ENCODE measurements around the gene MAP4K3.
"Not testable (repeated sequence)": the region's sequence is repeated elsewhere in the genome, so short reads cannot be mapped to it uniquely, and the experiment has no call there.

The MAP4K3 gene

GRCh38 chr2:39334529-39334928, 102.6 kb downstream of the MAP4K3 start:
- H3K4me2 ChIP-seq (ENCODE audit: low read length) = no peak overlapping the region
- no peak overlapping the region for H3K4ac ChIP-seq (ENCODE audit: low read depth, low read length)
- no peak overlapping the region for H3K4me3 ChIP-seq (ENCODE audit: low read length)
- no peak overlapping the region for H2BK120ac ChIP-seq (ENCODE audit: low read depth, low read length)
- H3K79me2 ChIP-seq (ENCODE audit: control insufficient read depth, insufficient read depth, low read length) = peaks cover 2% of the 10 kb centered on the region
- H3K79me1 ChIP-seq (ENCODE audit: low read length) = no peaks in the 10 kb centered on the region
- DNase-seq = no peak
- H3K18ac ChIP-seq (ENCODE audit: low read length) = no peak overlapping the region
- no peak overlapping the region for H3K27ac ChIP-seq (ENCODE audit: low read depth, low read length)
- H3K4me1 ChIP-seq (ENCODE audit: control insufficient read depth, low read depth, low read length) = no peaks in the 10 kb centered on the region
- H3K27me3 ChIP-seq (ENCODE audit: insufficient read depth, low read length, poor library complexity) = no peaks in the 10 kb centered on the region
- H3K9ac ChIP-seq (ENCODE audit: low read length) = no peak overlapping the region
- no peaks in the 10 kb centered on the region for H3K36me3 ChIP-seq (ENCODE audit: control insufficient read depth, insufficient read depth, low read length)
- H2BK5ac ChIP-seq (ENCODE audit: low read length) = no peak overlapping the region
- H3K23ac ChIP-seq (ENCODE audit: low read length) = no peak overlapping the region
- H2AK5ac ChIP-seq (ENCODE audit: low read length) = no peak overlapping the region
- H2BK15ac ChIP-seq (replicated peaks; ENCODE audit: low read depth) = no peak overlapping the region
- no peak overlapping the region for H3K56ac ChIP-seq (ENCODE audit: low read length)
- no peak overlapping the region for H4K5ac ChIP-seq (ENCODE audit: low read length)
- no peak overlapping the region for H4K8ac ChIP-seq (ENCODE audit: low read depth, low read length)

GRCh38 chr2:39326644-39327043, 110.4 kb downstream of the MAP4K3 start:
- WGBS (ENCODE audit: extremely low coverage, insufficient coverage, low lambda C conversion rate) = no CpG with 5 or more reads among the region's 5 CpGs
- no peak overlapping the region for H3K4me3 ChIP-seq (ENCODE audit: low read length)
- no peak overlapping the region for H2AK5ac ChIP-seq (ENCODE audit: low read length)
- no peak overlapping the region for H3K27ac ChIP-seq (ENCODE audit: low read depth, low read length)
- H2BK5ac ChIP-seq (ENCODE audit: low read length) = no peak overlapping the region
- no peak overlapping the region for H3K56ac ChIP-seq (ENCODE audit: low read length)
- DNase-seq = peak; percentile 25
- no peak overlapping the region for H3K4me2 ChIP-seq (ENCODE audit: low read length)
- H2BK15ac ChIP-seq (replicated peaks; ENCODE audit: low read depth) = no peak overlapping the region
- no peak overlapping the region for H3K18ac ChIP-seq (ENCODE audit: low read length)
- H4K5ac ChIP-seq (ENCODE audit: low read length) = no peak overlapping the region
- no peak overlapping the region for H3K23ac ChIP-seq (ENCODE audit: low read length)
- no peak overlapping the region for H4K8ac ChIP-seq (ENCODE audit: low read depth, low read length)
- H2BK120ac ChIP-seq (ENCODE audit: low read depth, low read length) = no peak overlapping the region
- H3K4ac ChIP-seq (ENCODE audit: low read depth, low read length) = no peak overlapping the region
- H3K36me3 ChIP-seq (ENCODE audit: control insufficient read depth, insufficient read depth, low read length) = no peaks in the 10 kb centered on the region
- H3K79me1 ChIP-seq (ENCODE audit: low read length) = no peaks in the 10 kb centered on the region
- H3K9ac ChIP-seq (ENCODE audit: low read length) = no peak overlapping the region
- no peaks in the 10 kb centered on the region for H3K79me2 ChIP-seq (ENCODE audit: control insufficient read depth, insufficient read depth, low read length)
- H3K27me3 ChIP-seq (ENCODE audit: insufficient read depth, low read length, poor library complexity) = no peaks in the 10 kb centered on the region
- H3K4me1 ChIP-seq (ENCODE audit: control insufficient read depth, low read depth, low read length) = no peaks in the 10 kb centered on the region

GRCh38 chr2:39325966-39326365, 111.1 kb downstream of the MAP4K3 start:
- no peak overlapping the region for H4K5ac ChIP-seq (ENCODE audit: low read length)
- no peak overlapping the region for H3K18ac ChIP-seq (ENCODE audit: low read length)
- H3K56ac ChIP-seq (ENCODE audit: low read length) = no peak overlapping the region
- H3K23ac ChIP-seq (ENCODE audit: low read length) = no peak overlapping the region
- H3K4me2 ChIP-seq (ENCODE audit: low read length) = no peak overlapping the region
- H3K9ac ChIP-seq (ENCODE audit: low read length) = no peak overlapping the region
- no peaks in the 10 kb centered on the region for H3K4me1 ChIP-seq (ENCODE audit: control insufficient read depth, low read depth, low read length)
- no peak overlapping the region for H3K4ac ChIP-seq (ENCODE audit: low read depth, low read length)
- H3K79me2 ChIP-seq (ENCODE audit: control insufficient read depth, insufficient read depth, low read length) = no peaks in the 10 kb centered on the region
- H4K8ac ChIP-seq (ENCODE audit: low read depth, low read length) = no peak overlapping the region
- H2BK120ac ChIP-seq (ENCODE audit: low read depth, low read length) = no peak overlapping the region
- H2AK5ac ChIP-seq (ENCODE audit: low read length) = no peak overlapping the region
- H3K36me3 ChIP-seq (ENCODE audit: control insufficient read depth, insufficient read depth, low read length) = no peaks in the 10 kb centered on the region
- no peaks in the 10 kb centered on the region for H3K79me1 ChIP-seq (ENCODE audit: low read length)
- no peak overlapping the region for H2BK5ac ChIP-seq (ENCODE audit: low read length)
- no peak overlapping the region for H3K4me3 ChIP-seq (ENCODE audit: low read length)
- H2BK15ac ChIP-seq (replicated peaks; ENCODE audit: low read depth) = no peak overlapping the region
- no CpG with 5 or more reads among the region's 1 CpG for WGBS (ENCODE audit: extremely low coverage, insufficient coverage, low lambda C conversion rate)
- H3K27me3 ChIP-seq (ENCODE audit: insufficient read depth, low read length, poor library complexity) = no peaks in the 10 kb centered on the region
- DNase-seq = peak; percentile 36
- H3K27ac ChIP-seq (ENCODE audit: low read depth, low read length) = no peak overlapping the region

- not testable (repeated sequence) for H4K5ac ChIP-seq (ENCODE audit: low read length); H2AK5ac ChIP-seq (ENCODE audit: low read length); H2BK120ac ChIP-seq (ENCODE audit: low read depth, low read length); H3K4me2 ChIP-seq (ENCODE audit: low read length); H3K4me3 ChIP-seq (ENCODE audit: low read length); H3K27ac ChIP-seq (ENCODE audit: low read depth, low read length); H3K4ac ChIP-seq (ENCODE audit: low read depth, low read length); H3K27me3 ChIP-seq (ENCODE audit: insufficient read depth, low read length, poor library complexity); H4K8ac ChIP-seq (ENCODE audit: low read depth, low read length); H3K4me1 ChIP-seq (ENCODE audit: control insufficient read depth, low read depth, low read length); H3K79me1 ChIP-seq (ENCODE audit: low read length); H3K56ac ChIP-seq (ENCODE audit: low read length); H3K79me2 ChIP-seq (ENCODE audit: control insufficient read depth, insufficient read depth, low read length); DNase-seq; H3K36me3 ChIP-seq (ENCODE audit: control insufficient read depth, insufficient read depth, low read length); H2BK5ac ChIP-seq (ENCODE audit: low read length); H2BK15ac ChIP-seq (replicated peaks; ENCODE audit: low read depth); H3K18ac ChIP-seq (ENCODE audit: low read length); H3K23ac ChIP-seq (ENCODE audit: low read length); H3K9ac ChIP-seq (ENCODE audit: low read length)
- WGBS (ENCODE audit: extremely low coverage, insufficient coverage, low lambda C conversion rate) = no CpG with 5 or more reads among the region's 16 CpGs
Observed at GRCh38 chr2:39321056-39322035, 115.7 kb downstream of the MAP4K3 start.

GRCh38 chr2:39320162-39320561, 116.9 kb downstream of the MAP4K3 start:
- Histone ChIP-seq H3K18ac (ENCODE audit: low read length) (no peak overlapping the region), H3K4me1 (ENCODE audit: control insufficient read depth, low read depth, low read length) (no peaks in the 10 kb centered on the region), H3K27me3 (ENCODE audit: insufficient read depth, low read length, poor library complexity) (no peaks in the 10 kb centered on the region), H3K4ac (ENCODE audit: low read depth, low read length) (no peak overlapping the region), H3K4me3 (ENCODE audit: low read length) (no peak overlapping the region), H4K5ac (ENCODE audit: low read length) (no peak overlapping the region), H2BK5ac (ENCODE audit: low read length) (no peak overlapping the region), H3K79me2 (ENCODE audit: control insufficient read depth, insufficient read depth, low read length) (no peaks in the 10 kb centered on the region), H2BK15ac (replicated peaks; ENCODE audit: low read depth) (no peak overlapping the region), H3K56ac (ENCODE audit: low read length) (no peak overlapping the region), H4K8ac (ENCODE audit: low read depth, low read length) (no peak overlapping the region), H3K23ac (ENCODE audit: low read length) (no peak overlapping the region), H3K79me1 (ENCODE audit: low read length) (peaks cover 2% of the 10 kb centered on the region), H3K4me2 (ENCODE audit: low read length) (no peak overlapping the region), H3K9ac (ENCODE audit: low read length) (no peak overlapping the region), H3K27ac (ENCODE audit: low read depth, low read length) (no peak overlapping the region), H3K36me3 (ENCODE audit: control insufficient read depth, insufficient read depth, low read length) (no peaks in the 10 kb centered on the region), H2AK5ac (ENCODE audit: low read length) (no peak overlapping the region), H2BK120ac (ENCODE audit: low read depth, low read length) (no peak overlapping the region)
- WGBS (ENCODE audit: extremely low coverage, insufficient coverage, low lambda C conversion rate) = no CpG with 5 or more reads among the region's 4 CpGs
- no peak for DNase-seq

GRCh38 chr2:39313575-39313974, 123.5 kb downstream of the MAP4K3 start:
- Histone ChIP-seq H3K4ac (ENCODE audit: low read depth, low read length) (no peak overlapping the region), H3K79me2 (ENCODE audit: control insufficient read depth, insufficient read depth, low read length) (no peaks in the 10 kb centered on the region), H3K56ac (ENCODE audit: low read length) (no peak overlapping the region), H4K8ac (ENCODE audit: low read depth, low read length) (no peak overlapping the region), H2AK5ac (ENCODE audit: low read length) (no peak overlapping the region), H3K27ac (ENCODE audit: low read depth, low read length) (no peak overlapping the region), H3K4me1 (ENCODE audit: control insufficient read depth, low read depth, low read length) (no peaks in the 10 kb centered on the region), H3K27me3 (ENCODE audit: insufficient read depth, low read length, poor library complexity) (no peaks in the 10 kb centered on the region), H3K4me3 (ENCODE audit: low read length) (no peak overlapping the region), H4K5ac (ENCODE audit: low read length) (no peak overlapping the region), H2BK5ac (ENCODE audit: low read length) (no peak overlapping the region), H3K79me1 (ENCODE audit: low read length) (peaks cover 2% of the 10 kb centered on the region), H3K18ac (ENCODE audit: low read length) (no peak overlapping the region), H2BK15ac (replicated peaks; ENCODE audit: low read depth) (no peak overlapping the region), H2BK120ac (ENCODE audit: low read depth, low read length) (no peak overlapping the region), H3K4me2 (ENCODE audit: low read length) (no peak overlapping the region), H3K36me3 (ENCODE audit: control insufficient read depth, insufficient read depth, low read length) (no peaks in the 10 kb centered on the region), H3K9ac (ENCODE audit: low read length) (no peak overlapping the region), H3K23ac (ENCODE audit: low read length) (no peak overlapping the region)
- no peak for DNase-seq
- WGBS (ENCODE audit: extremely low coverage, insufficient coverage, low lambda C conversion rate) = no CpG with 5 or more reads among the region's 4 CpGs
